CD4-positive, alpha-beta T cell treated with Interleukin-2 at 100 ng/mL for 4 hours (primary cell): Measurements from ENCODE around the gene PGGHG.

ENCODE experiments used
- DNase-seq: peaks from one replicate; pipeline ENCODE4 v3.0.0-alpha.2; 2020; ENCODE audit warnings: low spot score

Gene PGGHG

DNA sequence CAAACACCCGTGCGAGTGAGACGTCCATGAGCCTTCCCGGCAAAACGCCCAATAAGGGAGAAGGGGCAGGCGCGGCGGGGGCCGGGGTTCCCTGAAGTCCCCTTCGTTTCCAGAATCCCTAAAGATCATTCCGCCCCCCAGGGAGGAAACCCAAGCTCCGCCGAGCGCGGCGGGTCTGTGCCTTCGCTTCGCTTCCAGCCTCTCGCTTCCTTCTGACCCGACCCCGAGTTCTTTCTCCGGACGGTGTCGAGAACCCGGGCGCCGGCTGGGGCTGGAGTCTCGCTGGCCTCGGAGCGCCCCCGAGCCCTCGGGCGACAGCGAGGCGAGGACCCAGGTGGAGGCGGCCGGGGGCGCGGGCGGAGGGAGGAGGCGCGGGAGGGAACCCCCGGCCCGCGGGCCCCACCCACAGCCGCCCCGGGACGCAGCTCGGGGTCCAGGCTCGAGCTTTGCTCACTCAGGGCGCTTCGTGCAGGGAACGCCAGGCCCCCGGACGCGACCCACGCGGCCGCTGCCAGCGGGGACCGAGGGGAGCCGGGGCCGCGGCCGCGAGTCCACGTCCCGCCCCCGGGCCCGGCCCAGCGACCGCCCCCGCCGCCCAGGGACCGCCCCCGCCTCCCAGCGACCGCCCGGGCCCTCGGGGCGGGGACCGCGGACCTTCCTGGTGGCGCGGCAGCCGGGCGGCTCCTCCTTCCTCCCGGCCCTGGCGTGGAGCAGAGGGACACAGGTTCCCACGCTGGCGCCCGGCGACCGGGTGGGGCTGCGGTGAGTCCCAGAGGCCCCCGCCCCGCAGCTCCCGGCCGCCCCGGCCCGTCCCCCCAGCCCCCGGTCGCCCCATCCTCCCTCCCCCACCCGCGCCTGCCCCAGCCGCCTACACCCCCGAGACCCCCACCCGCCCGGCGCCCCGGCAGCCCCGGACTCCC is at the start of gene PGGHG:
Gene PGGHG, plus strand, starts transcription at position 649 of the 920 bp plus-strand sequence. CDS start 691 bp downstream, outside the sequence.
- DNase-seq: peak; percentile 37

DNA sequence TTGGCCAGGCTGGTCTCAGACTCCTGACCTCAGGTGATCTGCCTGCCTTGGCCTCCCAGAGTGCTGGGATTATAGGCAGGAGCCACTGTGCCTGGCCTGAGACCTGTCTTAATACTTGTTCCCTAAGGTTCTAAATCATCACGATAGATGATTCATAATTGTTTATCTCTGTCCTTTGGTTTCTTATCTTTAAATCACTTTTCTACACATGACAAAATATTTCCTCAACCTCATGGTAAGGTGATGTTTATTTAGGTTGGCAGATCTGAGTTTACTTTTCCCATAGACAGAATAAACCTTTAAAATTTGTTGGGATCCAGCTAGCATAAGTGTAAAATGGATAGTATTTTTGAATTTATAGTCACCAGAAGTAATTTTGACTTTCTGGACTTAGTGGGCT is 48.6 kb upstream of the PGGHG start:
- DNase-seq: no peak

- DNase-seq: no peak
Measured at GRCh38 chr11:241634-242033, 47.3 kb upstream of the PGGHG start.

GRCh38 chr11:244376-244775 is 44.5 kb upstream of the PGGHG start:
- DNase-seq: no peak

DNA sequence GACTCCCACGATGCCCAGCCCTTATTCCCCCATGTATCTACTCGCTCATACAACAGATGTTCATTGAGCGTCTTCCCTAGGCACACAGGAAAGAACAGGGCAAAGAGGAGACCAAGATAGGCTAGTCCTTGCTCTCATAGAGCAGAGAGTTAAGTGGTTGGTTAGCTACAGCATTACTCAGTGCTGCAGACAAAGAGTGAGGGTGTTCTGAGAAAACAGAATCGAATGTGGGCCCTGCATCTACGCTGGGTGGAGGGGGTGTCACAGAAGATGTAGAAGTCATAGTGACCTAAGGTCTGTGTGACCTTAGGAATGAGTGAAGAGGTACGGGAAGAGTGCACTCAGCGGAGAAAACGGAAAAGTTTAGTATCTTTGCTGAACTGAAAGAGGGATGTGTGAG is 39.9 kb upstream of the PGGHG start:
- DNase-seq: no peak

DNA sequence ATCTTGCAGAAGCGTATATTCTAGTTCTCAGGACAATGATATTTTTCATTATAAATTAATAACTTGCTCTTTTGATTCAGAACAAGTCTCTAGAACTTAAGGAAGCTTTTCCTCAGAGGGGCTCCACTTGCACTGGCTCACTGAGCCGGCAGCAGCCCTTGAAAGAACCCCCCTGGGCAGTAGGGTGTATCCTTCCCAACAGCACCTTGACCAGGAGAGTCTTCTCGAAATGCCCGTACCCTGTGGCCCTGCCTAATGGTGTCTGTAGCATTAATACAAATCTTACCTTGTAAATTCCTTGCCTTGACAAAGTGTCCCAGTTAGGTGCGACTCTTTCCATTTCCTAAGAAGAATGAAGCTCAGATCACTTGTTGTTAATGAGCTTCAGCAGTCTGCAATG is 38.7 kb upstream of the PGGHG start:
- DNase-seq: no peak

GRCh38 chr11:250740-251299 is 38.1 kb upstream of the PGGHG start:
- DNase-seq: peak; percentile 82

DNA sequence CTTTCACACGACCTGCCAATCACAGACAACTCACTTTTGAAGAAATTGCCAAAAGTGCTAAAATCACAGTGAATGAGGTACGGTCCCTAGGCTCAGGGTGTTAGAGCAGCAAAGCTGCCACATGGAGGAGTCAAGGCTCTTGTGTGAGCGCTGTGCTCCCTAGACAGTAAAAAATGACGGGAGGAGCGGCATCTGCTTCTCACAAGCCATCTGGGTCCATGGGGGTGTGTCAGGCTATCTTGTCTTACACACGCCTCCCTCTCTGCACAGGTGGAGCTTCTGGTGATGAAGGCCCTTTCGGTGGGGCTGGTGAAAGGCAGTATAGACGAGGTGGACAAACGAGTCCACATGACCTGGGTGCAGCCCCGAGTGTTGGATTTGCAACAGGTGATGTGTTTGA is 37.4 kb upstream of the PGGHG start:
- DNase-seq: no peak

GRCh38 chr11:252666-253065 is 36.3 kb upstream of the PGGHG start:
- no peak for DNase-seq

DNA sequence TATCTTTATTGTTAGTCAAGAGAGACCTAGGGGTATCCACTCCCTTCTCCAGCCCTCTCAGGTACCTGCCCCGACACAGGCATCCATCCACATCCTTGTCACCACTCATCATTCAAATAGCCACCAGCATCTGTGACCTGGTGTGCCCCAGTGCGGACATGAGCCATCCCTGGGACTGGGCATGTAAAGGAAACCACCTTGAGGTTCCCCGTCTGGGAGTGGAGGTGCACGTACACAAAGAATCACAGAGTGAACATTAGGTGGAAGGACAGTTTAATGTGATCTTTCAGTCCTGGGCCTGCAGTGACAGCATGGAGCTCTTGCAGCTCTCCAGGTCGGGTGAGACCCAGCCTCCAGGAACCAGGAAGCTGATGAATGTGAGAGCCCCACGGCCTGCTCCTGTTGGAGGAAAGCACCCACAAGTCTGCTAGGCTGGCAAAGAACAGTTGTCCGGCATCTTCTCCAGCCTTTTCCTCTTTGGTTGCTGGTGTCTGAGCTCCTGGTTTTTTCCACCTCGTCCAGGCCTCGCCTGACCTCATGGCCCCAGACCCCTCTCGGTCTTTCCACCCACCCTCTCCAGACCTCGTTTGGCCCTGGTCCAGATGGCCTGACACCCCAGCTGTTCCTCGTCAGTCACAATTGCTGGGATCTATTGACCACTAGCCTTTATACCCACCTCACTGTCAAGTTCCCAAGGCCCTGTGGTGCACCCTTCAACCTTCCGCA is 35.6 kb upstream of the PGGHG start:
- no peak for DNase-seq

- DNase-seq: no peak
Measured at GRCh38 chr11:253886-254270, 35.0 kb upstream of the PGGHG start.

DNA sequence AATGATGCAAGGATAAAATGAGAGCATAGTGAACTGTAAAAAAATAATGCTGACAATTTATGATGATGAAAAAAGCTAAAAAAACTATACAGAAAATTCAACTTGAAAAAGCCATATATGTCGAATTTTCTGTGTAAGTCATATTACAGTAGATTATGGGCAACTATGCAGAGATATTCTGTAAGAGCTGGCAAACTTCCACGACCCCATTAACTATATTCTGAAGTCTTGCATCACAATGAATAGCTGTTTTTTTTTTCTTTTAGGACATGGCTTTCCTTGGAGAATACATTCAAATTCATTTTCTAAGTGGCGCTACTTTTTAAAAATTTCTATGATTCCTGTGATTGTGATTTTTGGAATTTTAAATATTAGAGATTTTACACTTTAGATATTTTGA is 33.8 kb upstream of the PGGHG start:
- DNase-seq: no peak

- no peak for DNase-seq
Measured at GRCh38 chr11:255816-256215, 33.1 kb upstream of the PGGHG start.

DNA sequence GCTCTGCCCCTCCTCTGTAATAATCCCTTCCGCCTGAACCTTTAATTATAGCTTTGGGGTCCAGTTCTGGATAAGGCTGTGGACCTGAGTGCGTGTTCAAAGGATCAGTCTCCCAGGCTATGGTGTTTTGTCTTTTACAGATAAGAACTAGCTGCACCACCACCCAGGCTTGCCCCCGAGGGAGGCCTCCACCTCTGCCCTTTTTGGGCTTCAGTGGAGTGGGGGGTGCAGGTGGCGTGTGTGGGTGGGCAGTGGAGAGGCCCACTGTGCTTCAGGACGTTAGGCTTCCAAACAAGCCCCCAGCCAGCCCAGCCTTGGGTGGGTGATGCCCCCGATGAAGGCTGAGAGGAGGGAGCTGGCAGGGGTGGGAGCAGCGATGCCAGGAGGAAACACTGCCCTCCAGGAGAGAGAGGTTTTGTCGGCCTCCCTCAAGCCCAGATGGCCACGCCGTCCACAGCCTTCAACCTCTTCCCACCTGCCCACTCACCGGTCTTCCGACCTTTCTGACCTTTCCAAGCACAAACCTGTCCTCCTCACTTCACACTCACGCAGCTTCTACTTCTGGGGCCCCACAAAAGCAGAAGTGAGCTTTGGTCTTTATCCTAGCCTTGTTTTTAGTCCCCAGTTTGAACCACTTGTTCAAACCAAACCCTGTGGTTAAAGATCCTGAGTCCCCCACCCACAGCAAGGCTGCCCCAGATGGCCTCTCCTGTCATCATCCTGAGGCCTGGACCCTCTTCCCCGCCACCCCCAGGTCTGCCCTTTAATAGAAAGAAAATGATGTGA is 31.8 kb upstream of the PGGHG start:
- no peak for DNase-seq

DNA sequence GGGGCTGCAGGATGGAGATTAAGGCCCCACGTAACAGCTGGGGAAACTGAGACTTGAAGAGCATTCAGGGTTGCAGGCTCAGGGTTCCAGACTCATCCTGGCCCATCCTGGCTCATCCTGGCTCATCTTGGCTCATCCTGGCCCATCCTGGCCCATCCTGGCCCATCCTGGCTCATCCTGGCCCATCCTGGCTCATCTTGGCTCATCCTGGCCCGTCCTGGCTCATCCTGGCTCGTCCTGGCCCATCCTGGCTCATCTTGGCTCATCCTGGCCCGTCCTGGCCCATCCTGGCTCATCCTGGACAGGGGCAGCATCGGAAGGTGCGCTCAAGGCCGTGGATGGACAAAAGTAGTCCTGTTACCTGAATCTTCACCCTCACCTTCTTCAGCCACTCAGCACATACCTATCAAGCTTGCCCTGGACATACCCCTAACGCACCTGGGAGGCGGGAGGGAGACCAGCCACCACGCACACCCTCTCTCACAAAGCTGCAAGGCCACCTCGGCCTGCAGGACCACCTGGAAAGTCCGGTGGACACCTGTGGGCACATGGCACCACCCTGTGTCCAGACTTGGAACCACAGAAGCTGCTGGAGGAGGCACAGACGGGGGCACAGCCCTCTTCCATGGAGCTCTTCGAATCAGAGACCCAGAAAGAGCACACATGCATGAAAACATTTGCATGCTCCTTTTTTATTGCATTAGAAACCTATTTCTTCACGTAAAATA is 31.0 kb upstream of the PGGHG start:
- no peak for DNase-seq

- DNase-seq: no peak
Measured at GRCh38 chr11:259413-259812, 29.5 kb upstream of the PGGHG start.

- DNase-seq: no peak
Measured at GRCh38 chr11:261624-262023, 27.3 kb upstream of the PGGHG start.

GRCh38 chr11:266676-267439 is 22.1 kb upstream of the PGGHG start:
- DNase-seq: peak; percentile 48

DNA sequence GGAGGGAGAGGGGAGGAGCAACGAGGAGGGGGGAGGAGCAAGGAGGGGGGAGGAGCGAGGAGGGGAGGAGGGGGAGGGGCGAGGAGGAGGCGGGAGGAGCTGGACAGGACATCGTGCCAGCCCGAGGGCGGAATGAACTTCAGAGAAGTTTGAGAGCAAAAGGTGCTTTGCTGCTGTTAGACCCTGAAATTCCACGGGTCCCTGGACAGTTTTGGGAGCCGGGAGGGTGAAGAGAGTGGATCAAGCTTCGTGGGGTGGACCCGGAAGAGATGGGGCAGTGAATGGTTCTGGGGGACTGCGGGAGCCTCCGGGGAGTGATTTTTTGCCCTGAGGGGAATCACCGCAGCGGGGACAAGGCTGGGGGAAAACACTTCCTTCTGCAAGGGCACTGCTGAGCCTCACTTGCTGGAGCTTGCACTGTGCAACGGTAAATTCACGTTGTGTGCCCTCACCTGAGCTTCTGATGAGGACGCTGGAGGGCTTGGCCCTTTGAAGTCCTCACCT is 21.4 kb upstream of the PGGHG start:
- DNase-seq: peak; percentile 47

GRCh38 chr11:268716-269145 is 20.2 kb upstream of the PGGHG start:
- peak; percentile 45 for DNase-seq
